HEK293 (cell line): ENCODE results near the gene ZNF8.

Experiments
- ZNF776 ChIP-seq: fragments of 450-650 bp; formaldehyde crosslinking; IDR thresholded peaks from 2 replicates; pipeline ENCODE4 v1.5.0; 2017; ENCODE audit warnings: missing biosample characterization, missing genetic modification characterization, borderline replicate concordance
- ZNF785 ChIP-seq: fragments of 450-650 bp; formaldehyde crosslinking; IDR thresholded peaks from 2 replicates; pipeline ENCODE4 v1.5.1; 2016; ENCODE audit warnings: missing biosample characterization, missing genetic modification characterization
- TF ChIP-seq, protein P1 (sequence below): fragments of 450-650 bp; formaldehyde crosslinking; IDR thresholded peaks from 2 replicates; pipeline ENCODE4 v1.5.1; 2016; ENCODE audit warnings: missing biosample characterization, missing genetic modification characterization, low read depth
- TF ChIP-seq, protein P2 (sequence below): fragments of 450-650 bp; formaldehyde crosslinking; IDR thresholded peaks from 2 replicates; pipeline ENCODE4 v1.5.1; 2016; ENCODE audit warnings: missing biosample characterization, missing genetic modification characterization

DNA sequence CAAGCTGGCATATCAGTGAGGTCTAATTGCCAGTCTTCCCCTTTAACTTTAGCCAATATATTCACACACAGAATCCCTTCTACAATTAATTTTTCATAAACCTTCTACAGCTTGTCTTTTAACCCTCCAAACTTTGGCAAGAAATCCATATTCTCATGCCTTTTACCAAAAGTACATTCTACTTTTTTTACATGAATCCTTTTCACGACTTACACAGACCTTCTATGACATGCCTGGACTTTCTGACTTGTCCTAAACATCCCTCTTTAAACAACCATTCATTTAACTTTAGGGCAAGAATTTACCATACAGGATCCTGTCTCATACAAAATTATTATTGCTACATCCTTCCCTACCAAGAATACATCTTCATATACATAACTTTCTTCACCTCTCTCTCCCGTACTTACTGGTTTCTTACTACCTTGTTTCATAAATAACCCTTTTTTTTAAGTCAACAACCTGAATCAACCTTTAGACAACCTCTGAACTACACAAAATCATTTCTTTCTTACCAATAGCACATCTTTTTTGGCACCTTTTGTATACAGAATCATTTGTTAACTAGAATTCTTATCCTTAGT lies 26.6 kb upstream of the ZNF8 start:
- TF ChIP-seq, protein P1, sequence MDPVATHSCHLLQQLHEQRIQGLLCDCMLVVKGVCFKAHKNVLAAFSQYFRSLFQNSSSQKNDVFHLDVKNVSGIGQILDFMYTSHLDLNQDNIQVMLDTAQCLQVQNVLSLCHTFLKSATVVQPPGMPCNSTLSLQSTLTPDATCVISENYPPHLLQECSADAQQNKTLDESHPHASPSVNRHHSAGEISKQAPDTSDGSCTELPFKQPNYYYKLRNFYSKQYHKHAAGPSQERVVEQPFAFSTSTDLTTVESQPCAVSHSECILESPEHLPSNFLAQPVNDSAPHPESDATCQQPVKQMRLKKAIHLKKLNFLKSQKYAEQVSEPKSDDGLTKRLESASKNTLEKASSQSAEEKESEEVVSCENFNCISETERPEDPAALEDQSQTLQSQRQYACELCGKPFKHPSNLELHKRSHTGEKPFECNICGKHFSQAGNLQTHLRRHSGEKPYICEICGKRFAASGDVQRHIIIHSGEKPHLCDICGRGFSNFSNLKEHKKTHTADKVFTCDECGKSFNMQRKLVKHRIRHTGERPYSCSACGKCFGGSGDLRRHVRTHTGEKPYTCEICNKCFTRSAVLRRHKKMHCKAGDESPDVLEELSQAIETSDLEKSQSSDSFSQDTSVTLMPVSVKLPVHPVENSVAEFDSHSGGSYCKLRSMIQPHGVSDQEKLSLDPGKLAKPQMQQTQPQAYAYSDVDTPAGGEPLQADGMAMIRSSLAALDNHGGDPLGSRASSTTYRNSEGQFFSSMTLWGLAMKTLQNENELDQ (tag by site-specific recombination), result no peak
- TF ChIP-seq, protein P2, sequence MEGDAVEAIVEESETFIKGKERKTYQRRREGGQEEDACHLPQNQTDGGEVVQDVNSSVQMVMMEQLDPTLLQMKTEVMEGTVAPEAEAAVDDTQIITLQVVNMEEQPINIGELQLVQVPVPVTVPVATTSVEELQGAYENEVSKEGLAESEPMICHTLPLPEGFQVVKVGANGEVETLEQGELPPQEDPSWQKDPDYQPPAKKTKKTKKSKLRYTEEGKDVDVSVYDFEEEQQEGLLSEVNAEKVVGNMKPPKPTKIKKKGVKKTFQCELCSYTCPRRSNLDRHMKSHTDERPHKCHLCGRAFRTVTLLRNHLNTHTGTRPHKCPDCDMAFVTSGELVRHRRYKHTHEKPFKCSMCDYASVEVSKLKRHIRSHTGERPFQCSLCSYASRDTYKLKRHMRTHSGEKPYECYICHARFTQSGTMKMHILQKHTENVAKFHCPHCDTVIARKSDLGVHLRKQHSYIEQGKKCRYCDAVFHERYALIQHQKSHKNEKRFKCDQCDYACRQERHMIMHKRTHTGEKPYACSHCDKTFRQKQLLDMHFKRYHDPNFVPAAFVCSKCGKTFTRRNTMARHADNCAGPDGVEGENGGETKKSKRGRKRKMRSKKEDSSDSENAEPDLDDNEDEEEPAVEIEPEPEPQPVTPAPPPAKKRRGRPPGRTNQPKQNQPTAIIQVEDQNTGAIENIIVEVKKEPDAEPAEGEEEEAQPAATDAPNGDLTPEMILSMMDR (tag by site-specific recombination), result no peak
- TF ChIP-seq ZNF776 (tag by site-specific recombination), result no peak
- TF ChIP-seq ZNF785 (tag by site-specific recombination), result no peak
